Measurements from ENCODE around the gene ARHGEF4.

The ARHGEF4 gene

GRCh38 chr2:130842770-130843169, 6.1 kb downstream of the ARHGEF4 start:
- Histone ChIP-seq H3K27ac (no peak overlapping the region), H3K9ac (ENCODE audit: insufficient read length) (no peak overlapping the region), H3K36me3 (ENCODE audit: insufficient read depth, low read length) (no peaks in the 10 kb centered on the region), H3K9me3 (ENCODE audit: low read depth, low read length) (no peaks in the 10 kb centered on the region), H3K4me3 (no peak overlapping the region)
- no peak for DNase-seq (ENCODE audit: low read depth, low spot score)
- TF ChIP-seq POLR2AphosphoS5 (IDR thresholded peaks at IDR 0.05; ENCODE audit: borderline replicate concordance, low read depth, low read length) = no peak
- TF ChIP-seq EZH2 (IDR thresholded peaks at IDR 0.05) = no peak
- TF ChIP-seq FOXP2 (optimal IDR thresholded peaks at IDR 0.05; ENCODE audit: control extremely low read depth, extremely low read length, insufficient read depth) = no peak

GRCh38 chr2:130843321-130843985, 6.7 kb downstream of the ARHGEF4 start:
- Histone ChIP-seq H3K9ac (ENCODE audit: insufficient read length) (no peak overlapping the region), H3K36me3 (ENCODE audit: insufficient read depth, low read length) (no peaks in the 10 kb centered on the region), H3K9me3 (ENCODE audit: low read depth, low read length) (no peaks in the 10 kb centered on the region), H3K4me3 (no peak overlapping the region), H3K27ac (no peak overlapping the region)
- TF ChIP-seq POLR2AphosphoS5 (IDR thresholded peaks at IDR 0.05; ENCODE audit: borderline replicate concordance, low read depth, low read length) (no peak), EZH2 (IDR thresholded peaks at IDR 0.05) (no peak), FOXP2 (optimal IDR thresholded peaks at IDR 0.05; ENCODE audit: control extremely low read depth, extremely low read length, insufficient read depth) (no peak)
- DNase-seq (ENCODE audit: low read depth, low spot score) = no peak

GRCh38 chr2:130844161-130844560, 7.4 kb downstream of the ARHGEF4 start:
- no peak for TF ChIP-seq EZH2 (IDR thresholded peaks at IDR 0.05)
- TF ChIP-seq FOXP2 (optimal IDR thresholded peaks at IDR 0.05; ENCODE audit: control extremely low read depth, extremely low read length, insufficient read depth) = no peak
- no peak for TF ChIP-seq POLR2AphosphoS5 (IDR thresholded peaks at IDR 0.05; ENCODE audit: borderline replicate concordance, low read depth, low read length)
- Histone ChIP-seq H3K27ac (no peak overlapping the region), H3K4me3 (no peak overlapping the region)

GRCh38 chr2:130845505-130846085, 8.9 kb downstream of the ARHGEF4 start:
- TF ChIP-seq FOXP2 (optimal IDR thresholded peaks at IDR 0.05; ENCODE audit: control extremely low read depth, extremely low read length, insufficient read depth) (no peak), POLR2AphosphoS5 (IDR thresholded peaks at IDR 0.05; ENCODE audit: borderline replicate concordance, low read depth, low read length) (no peak), EZH2 (IDR thresholded peaks at IDR 0.05) (no peak)
- Histone ChIP-seq H3K9me3 (ENCODE audit: low read depth, low read length) (no peaks in the 10 kb centered on the region), H3K9ac (ENCODE audit: insufficient read length) (no peak overlapping the region), H3K4me3 (no peak overlapping the region), H3K27ac (no peak overlapping the region), H3K36me3 (ENCODE audit: insufficient read depth, low read length) (no peaks in the 10 kb centered on the region)
- DNase-seq (ENCODE audit: low read depth, low spot score) = no peak

More at GRCh38 chr2:130844161-130844560, 7.4 kb downstream of the ARHGEF4 start:
- DNase-seq (ENCODE audit: low read depth, low spot score) = no peak
- Histone ChIP-seq H3K36me3 (ENCODE audit: insufficient read depth, low read length) (no peaks in the 10 kb centered on the region), H3K9me3 (ENCODE audit: low read depth, low read length) (no peaks in the 10 kb centered on the region), H3K9ac (ENCODE audit: insufficient read length) (no peak overlapping the region)

- DNase-seq (ENCODE audit: low read depth, low spot score) = no peak
- Histone ChIP-seq H3K27ac (no peak overlapping the region), H3K4me3 (no peak overlapping the region), H3K9ac (ENCODE audit: insufficient read length) (no peak overlapping the region), H3K36me3 (ENCODE audit: insufficient read depth, low read length) (no peaks in the 10 kb centered on the region), H3K9me3 (ENCODE audit: low read depth, low read length) (no peaks in the 10 kb centered on the region)
- TF ChIP-seq POLR2AphosphoS5 (IDR thresholded peaks at IDR 0.05; ENCODE audit: borderline replicate concordance, low read depth, low read length) = no peak
- TF ChIP-seq EZH2 (IDR thresholded peaks at IDR 0.05) = no peak
- TF ChIP-seq FOXP2 (optimal IDR thresholded peaks at IDR 0.05; ENCODE audit: control extremely low read depth, extremely low read length, insufficient read depth) = no peak
Observed at GRCh38 chr2:130846233-130846632, 9.5 kb downstream of the ARHGEF4 start.

GRCh38 chr2:130846686-130847375, 10.1 kb downstream of the ARHGEF4 start:
- Histone ChIP-seq H3K9me3 (ENCODE audit: low read depth, low read length) (no peaks in the 10 kb centered on the region), H3K4me3 (no peak overlapping the region), H3K36me3 (ENCODE audit: insufficient read depth, low read length) (no peaks in the 10 kb centered on the region), H3K9ac (ENCODE audit: insufficient read length) (no peak overlapping the region), H3K27ac (no peak overlapping the region)
- DNase-seq (ENCODE audit: low read depth, low spot score) = no peak
- TF ChIP-seq POLR2AphosphoS5 (IDR thresholded peaks at IDR 0.05; ENCODE audit: borderline replicate concordance, low read depth, low read length) (no peak), EZH2 (IDR thresholded peaks at IDR 0.05) (no peak), FOXP2 (optimal IDR thresholded peaks at IDR 0.05; ENCODE audit: control extremely low read depth, extremely low read length, insufficient read depth) (no peak)

GRCh38 chr2:130847776-130848525, 11.2 kb downstream of the ARHGEF4 start:
- Histone ChIP-seq H3K9me3 (ENCODE audit: low read depth, low read length) (no peaks in the 10 kb centered on the region), H3K4me3 (no peak overlapping the region), H3K36me3 (ENCODE audit: insufficient read depth, low read length) (no peaks in the 10 kb centered on the region), H3K9ac (ENCODE audit: insufficient read length) (no peak overlapping the region), H3K27ac (no peak overlapping the region)
- TF ChIP-seq FOXP2 (optimal IDR thresholded peaks at IDR 0.05; ENCODE audit: control extremely low read depth, extremely low read length, insufficient read depth) = no peak
- TF ChIP-seq POLR2AphosphoS5 (IDR thresholded peaks at IDR 0.05; ENCODE audit: borderline replicate concordance, low read depth, low read length) = no peak
- no peak for TF ChIP-seq EZH2 (IDR thresholded peaks at IDR 0.05)
- DNase-seq (ENCODE audit: low read depth, low spot score) = no peak

Measured in SK-N-MC (cell line).